OCI-M1 (cell line): ENCODE data around the gene TTLL5.

Experiments used
- DNase-seq: peaks from one replicate; lab custom pipeline; 2025; lab: John Stamatoyannopoulos, UW

The TTLL5 gene

GRCh38 chr14:75742867-75743266, 81.8 kb downstream of the TTLL5 start:
- DNase-seq: no peak

- DNase-seq: no peak
Measured at GRCh38 chr14:75747899-75748298, 86.9 kb downstream of the TTLL5 start.

GRCh38 chr14:75748336-75748735, 87.3 kb downstream of the TTLL5 start:
- no peak for DNase-seq

DNA sequence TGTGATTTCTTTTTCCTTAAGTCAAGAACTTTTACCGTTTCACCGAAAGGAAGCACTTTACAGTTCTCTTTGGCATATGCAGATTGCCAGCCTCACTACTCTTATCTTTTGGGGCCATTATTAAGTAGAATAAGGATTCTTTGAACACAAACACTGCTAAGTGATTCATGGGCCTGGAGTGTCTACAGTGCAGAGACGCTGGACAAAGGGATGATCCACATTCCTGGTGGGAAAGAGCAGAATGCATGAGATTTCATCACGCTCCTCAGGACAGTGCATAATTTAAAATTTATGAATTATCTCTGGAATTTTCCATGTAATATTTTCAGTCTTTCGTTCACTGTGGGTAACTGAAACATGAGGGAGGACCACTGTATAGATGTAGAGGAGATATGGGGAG, 90.2 kb downstream of the TTLL5 start:
- no peak for DNase-seq

DNA sequence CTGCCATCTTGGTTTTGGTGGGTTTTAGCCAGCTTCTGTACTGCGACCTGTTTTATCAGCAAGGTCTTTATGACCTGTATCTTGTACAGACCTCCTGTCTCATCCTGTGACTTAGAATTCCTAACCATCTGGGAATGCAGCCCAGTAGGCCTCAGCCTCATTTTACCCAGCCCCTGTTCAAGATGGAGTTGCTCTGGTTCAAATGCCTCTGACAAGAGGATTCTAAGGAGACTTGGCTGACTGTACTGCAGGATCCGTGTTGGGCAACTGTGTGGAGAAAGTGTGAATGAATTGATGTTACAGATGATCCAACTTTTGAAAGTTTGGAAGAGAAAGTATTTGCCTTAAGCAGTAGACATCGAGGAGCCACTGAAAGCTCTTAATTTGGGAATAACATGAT, 91.0 kb downstream of the TTLL5 start:
- no peak for DNase-seq

DNA sequence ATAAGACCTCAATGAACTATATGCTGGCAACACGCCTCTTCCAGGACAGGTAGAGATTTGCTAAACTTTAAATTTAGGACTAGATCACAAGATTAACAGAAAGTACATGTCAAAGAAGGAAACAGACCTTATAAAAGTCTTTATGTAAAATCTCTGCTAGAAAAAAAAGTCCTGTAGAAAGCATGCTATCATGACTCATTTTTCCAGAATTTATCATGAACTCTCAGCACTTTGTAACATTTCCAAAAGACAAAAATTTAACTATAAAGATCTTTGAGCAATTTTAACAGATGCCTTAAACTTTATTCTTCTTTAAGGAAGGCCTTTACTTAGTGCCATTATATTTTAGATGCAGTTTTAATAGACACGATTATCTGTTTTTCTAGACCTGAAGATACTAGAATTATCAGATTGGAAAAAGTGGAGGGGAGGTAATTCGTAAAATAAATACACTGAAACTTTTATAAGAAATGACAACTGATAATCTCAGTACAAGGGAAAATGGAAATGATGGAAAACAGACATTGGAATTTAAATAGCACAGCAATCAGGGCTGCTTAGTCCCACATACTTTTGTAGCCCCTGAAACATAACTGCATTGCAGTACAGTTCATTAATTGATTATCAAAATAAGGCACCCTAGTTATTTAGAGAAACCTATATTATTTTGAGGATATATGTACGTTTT, 92.0 kb downstream of the TTLL5 start:
- no peak for DNase-seq

- DNase-seq: no peak
Measured at GRCh38 chr14:75753696-75754095, 92.7 kb downstream of the TTLL5 start.

- DNase-seq: no peak
Measured at GRCh38 chr14:75757644-75758402, 96.8 kb downstream of the TTLL5 start.

DNA sequence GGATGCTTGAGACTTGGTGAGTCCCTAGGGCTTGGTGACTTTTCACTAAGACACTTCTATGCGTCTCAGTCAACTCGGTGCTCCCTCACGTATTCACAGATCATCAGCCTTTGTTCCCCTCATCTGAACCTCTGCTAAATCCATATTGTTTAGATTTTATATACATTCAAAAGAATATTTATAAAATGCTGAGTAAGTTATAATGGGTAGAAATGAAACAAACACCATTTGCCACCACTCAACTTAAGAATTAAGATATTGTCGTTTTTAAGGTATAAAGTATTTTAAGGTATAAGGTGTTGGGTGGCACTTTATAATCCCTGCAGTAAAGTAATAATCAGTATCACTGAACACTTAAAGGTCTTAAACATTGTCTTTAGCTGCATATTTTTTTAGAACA, 103.0 kb downstream of the TTLL5 start:
- DNase-seq: no peak

DNA sequence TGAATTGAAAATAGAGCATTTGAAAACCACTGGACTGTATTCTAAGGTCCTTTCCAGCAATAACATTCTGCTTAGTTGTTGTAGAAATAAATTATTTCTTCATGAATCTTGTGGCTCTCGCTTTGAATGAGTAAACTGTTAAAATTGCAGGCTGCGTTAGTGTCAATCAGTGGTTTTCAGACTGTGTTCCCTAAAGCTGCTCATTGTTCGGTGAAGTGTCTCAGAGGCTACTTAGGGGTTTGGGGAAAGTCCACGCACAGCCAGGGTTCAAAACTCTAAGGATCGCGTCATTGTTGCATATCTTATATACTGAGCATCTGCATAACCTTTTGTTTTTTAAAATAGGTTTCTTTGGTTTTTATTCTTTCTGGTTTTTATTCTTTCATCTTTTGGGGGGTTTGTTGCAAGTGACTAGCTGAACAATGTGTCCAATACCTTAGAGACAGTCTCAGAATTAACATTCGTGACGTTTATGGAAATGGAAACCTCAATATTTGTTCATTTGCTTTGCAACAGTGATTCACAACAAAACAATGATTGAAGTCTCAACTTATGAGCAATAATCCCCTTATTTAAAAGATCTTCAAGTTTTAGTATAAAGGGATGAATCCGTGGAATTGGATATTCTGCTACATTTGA, 108.1 kb downstream of the TTLL5 start:
- DNase-seq: no peak

DNA sequence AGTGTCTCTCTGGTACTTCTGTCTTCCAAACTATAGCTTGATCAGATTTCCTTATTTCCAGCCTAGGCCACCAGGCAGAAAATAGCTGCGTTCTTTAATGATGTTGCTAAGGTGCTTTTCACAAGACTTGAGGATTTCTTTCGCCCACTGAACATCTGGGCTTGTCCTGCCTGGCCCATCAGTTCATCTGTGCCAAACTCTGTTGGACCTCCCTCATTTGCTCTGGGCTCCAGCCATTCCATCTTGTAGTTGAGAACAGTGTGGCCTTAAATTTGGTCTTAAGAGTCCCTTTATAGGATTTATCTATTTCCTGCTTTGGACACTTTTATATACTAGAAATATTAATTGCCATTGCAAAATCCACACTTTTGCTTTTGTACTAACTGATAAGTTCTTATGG, 109.6 kb downstream of the TTLL5 start:
- DNase-seq: no peak

DNA sequence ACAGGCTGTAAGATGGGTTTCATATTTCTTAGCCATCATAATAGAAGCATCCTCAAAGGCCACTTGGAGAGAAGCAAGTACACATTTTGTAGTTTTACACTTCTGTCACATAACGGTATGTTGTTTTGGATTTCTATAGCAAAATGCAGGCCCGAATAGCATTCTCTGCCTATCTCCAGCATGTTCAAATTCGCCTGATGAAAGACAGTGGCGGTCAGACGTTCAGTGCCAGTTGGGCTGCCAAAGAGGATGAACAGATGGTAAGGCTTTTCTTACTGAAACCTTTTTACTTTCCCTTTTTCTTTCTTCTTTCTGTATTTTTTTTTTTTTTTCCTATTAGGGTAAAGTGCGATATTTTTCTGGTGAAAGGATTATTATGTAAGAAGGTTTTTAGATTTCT, 110.5 kb downstream of the TTLL5 start:
- no peak for DNase-seq

DNA sequence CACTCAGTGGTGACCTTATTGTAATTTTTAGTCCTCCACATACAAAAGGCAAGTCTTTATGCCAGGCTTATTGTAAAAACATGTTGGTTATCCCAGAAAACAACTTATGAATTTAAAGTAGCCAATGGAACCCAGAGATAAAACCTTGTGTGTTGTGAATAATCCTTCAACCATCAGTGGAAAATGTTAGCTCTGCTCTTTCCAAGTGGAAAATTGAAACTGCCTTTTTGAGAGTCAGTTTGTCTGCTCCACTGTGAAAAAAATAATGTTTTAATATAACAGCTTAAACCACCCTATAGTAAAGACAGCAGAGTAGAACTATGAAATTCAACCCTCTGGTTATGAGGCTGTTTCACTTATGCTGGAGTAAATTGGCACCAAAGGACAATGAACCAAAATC, 112.0 kb downstream of the TTLL5 start:
- no peak for DNase-seq

DNA sequence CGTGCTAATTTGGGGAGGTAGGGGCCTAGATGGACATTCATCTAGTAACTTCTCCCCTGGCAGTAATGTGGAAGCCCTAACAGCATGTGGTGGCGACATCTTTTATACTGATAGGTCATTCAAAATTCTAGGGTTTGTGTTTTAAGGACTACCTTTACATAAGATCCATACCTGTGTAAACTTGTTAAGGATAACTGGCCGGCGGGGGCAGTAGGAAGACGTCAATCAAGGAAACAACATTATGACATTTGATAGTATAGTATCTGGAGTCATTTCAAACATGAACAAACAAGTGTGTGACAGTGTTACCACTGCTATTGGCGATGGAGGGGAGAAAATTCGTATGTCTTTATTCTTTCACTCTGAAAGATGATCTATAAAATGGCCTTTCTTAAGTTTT, 120.0 kb downstream of the TTLL5 start:
- DNase-seq: no peak

DNA sequence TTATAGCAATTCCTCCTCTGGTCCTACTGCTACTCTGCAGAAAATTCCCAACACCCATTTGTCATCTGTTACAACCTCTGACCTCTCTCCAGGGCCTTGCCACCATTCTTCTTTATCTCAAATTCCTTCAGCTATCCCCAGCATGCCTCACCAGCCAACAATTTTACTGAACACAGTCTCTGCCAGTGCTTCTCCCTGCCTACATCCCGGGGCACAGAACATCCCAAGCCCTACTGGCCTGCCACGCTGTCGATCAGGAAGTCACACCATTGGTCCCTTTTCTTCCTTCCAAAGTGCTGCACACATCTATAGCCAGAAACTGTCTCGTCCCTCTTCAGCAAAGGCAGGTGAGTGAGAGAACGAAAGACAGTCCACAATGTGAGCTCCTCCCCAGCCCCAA, 122.1 kb downstream of the TTLL5 start:
- DNase-seq: no peak

- no peak for DNase-seq
Measured at GRCh38 chr14:75783602-75784313, 122.7 kb downstream of the TTLL5 start.

GRCh38 chr14:75784314-75784686, 123.3 kb downstream of the TTLL5 start:
- no peak for DNase-seq

- no peak for DNase-seq
Measured at GRCh38 chr14:75793806-75794205, 132.8 kb downstream of the TTLL5 start.

DNA sequence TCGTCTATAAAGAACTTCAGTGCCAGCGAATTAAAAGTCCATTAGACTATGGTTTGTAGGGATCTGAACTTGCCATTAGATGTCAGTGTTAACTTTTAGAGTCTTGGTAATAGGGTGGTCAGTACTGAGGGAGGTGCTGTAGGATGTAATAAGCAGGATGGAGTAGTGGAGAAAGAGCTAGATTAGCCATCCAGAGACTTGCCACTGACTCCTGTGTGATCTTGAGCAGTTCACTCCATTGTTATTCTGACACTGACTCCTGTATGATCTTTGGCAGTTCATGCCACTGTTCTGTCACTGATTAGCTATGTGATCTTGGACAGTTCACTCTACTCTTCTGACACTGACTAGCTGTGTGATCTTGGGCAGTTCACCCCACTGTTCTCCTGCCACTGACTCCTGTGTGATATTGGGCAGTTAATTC, 133.6 kb downstream of the TTLL5 start:
- peak; percentile 32 for DNase-seq

GRCh38 chr14:75800792-75801191, 139.7 kb downstream of the TTLL5 start:
- DNase-seq: peak; percentile 78

DNA sequence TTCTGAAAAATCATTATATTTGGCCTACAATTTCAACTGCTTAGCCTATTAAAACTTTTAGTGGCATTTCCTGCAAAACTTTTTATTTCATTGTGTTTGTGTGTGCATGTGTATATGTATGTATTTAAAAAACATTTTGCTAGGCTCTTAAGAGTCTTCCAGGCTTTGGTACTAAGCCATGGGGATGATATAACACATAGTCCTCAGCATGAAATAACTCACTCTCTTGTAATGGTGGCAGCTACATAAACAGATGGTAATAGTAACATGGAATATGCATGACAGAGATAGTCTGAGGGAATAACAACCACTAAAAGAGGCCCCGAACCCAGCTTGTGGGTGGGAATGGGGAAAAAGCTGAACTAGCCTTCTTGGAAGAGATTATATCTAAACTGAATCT, 141.4 kb downstream of the TTLL5 start:
- DNase-seq: no peak

DNA sequence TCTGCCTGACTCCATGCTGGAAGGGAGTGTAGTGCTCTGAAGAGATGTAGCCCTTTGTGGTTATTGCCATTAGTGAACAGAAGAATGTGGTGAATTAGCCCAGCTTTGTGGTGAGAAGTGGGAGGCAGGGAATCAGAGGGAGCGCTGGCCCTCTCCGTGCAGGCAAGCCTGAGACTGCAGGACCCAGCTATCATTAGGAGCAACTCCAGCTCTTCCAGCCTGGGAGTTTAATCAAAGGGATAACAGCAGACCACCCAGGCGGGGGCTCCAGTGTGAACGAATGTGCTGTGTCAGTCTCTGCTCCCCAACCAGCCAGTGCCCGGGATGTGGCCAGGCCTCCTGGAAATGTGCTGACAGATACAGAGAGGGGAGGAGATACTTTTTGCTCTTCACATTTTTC, 142.7 kb downstream of the TTLL5 start:
- no peak for DNase-seq
